Esophagus squamous epithelium (tissue), 5 donors: ENCODE results near the gene ADAM33. TPM values are rescaled to one million over a fixed set of nuclear protein-coding genes. Genes with fewer than 3 reads are reported as not detected.

Experiments
- DNase-seq: peaks from one replicate; lab custom pipeline; 2025; lab: John Stamatoyannopoulos, UW
- H3K27ac ChIP-seq, 4 donors: fragments of 200-600 bp; sonication (generic); one replicate each; pipeline ENCODE4 v1.5.1; 2016 to 2019; ENCODE audit warnings: mild to moderate bottlenecking in 1 of 4
- H3K27me3 ChIP-seq, 4 donors: fragments of 200-600 bp; sonication (generic); 1 replicate in 3 of 4; 2 replicates in 1 of 4; pipeline versions ENCODE4 v1.5.1 to v1.6.0; 2017 to 2021; ENCODE audit warnings: antibody characterized with exemption in 1 of 4
- H3K36me3 ChIP-seq, 3 donors: fragments of 200-600 bp; sonication (generic); one replicate each; pipeline ENCODE4 v1.5.1; 2016 to 2019
- H3K4me1 ChIP-seq, 3 donors: fragments of 200-600 bp; sonication (generic); one replicate each; pipeline ENCODE4 v1.5.1; 2017 to 2019
- H3K4me3 ChIP-seq, 4 donors: fragments of 200-600 bp; sonication (generic); 1 replicate in 3 of 4; 2 replicates in 1 of 4; pipeline ENCODE4 v1.5.1; 2016 to 2019; ENCODE audit warnings: mild to moderate bottlenecking in 2 of 4, moderate library complexity in 1 of 4
- H3K9me3 ChIP-seq, 3 donors: fragments of 200-600 bp; sonication (generic); one replicate each; pipeline ENCODE4 v1.5.1; 2016 to 2019
- POLR2A ChIP-seq, 4 donors: fragments of 450-650 bp; IDR thresholded peaks; one replicate each; pipeline ENCODE4 v1.6.1; 2017; ENCODE audit warnings: antibody characterized with exemption in 4 of 4, mild to moderate bottlenecking in 4 of 4, moderate library complexity in 3 of 4
- WGBS, 2 donors: methylation state at CpG; one replicate each; pipeline ENCODE4 v1.1.5; 2018; 5-methylcytosine and 5-hydroxymethylcytosine counted together
- intact Hi-C: fragments of 100-400 bp; cut with DNase I; formaldehyde crosslinking; loops from one replicate; pipeline ENCODE4 v1.15.0; 2022
- total RNA-seq, 4 donors: library from RNA; depleted of rRNA; stranded (reverse); fragments of >200 nt; gene quantifications; one replicate each; pipeline ENCODE4 v1.1.0, GENCODE V29; 2016
- TF ChIP-seq, protein P1 (sequence below), 6 experiments: fragments of 450-650 bp in 4 of 6; fragments of 200-600 bp in 2 of 6; sonication (generic) in 2 of 6; IDR thresholded peaks; one replicate each; pipeline ENCODE4 v1.5.1; 2016 to 2019; ENCODE audit warnings: antibody characterized with exemption in 6 of 6, mild to moderate bottlenecking in 4 of 6, moderate library complexity in 4 of 6
- donor health status: DM: yes; HTN: yes; CAD: no.

ADAM33 gene
- total RNA-seq, 4 donors from 2014 or later, result 2.4 to 27.7 (median 6.4) TPM

- no peaks in the 10 kb centered on the region for H3K4me1 ChIP-seq
- no peak for TF ChIP-seq POLR2A (IDR thresholded peaks at IDR 0.05)
- TF ChIP-seq, protein P1, sequence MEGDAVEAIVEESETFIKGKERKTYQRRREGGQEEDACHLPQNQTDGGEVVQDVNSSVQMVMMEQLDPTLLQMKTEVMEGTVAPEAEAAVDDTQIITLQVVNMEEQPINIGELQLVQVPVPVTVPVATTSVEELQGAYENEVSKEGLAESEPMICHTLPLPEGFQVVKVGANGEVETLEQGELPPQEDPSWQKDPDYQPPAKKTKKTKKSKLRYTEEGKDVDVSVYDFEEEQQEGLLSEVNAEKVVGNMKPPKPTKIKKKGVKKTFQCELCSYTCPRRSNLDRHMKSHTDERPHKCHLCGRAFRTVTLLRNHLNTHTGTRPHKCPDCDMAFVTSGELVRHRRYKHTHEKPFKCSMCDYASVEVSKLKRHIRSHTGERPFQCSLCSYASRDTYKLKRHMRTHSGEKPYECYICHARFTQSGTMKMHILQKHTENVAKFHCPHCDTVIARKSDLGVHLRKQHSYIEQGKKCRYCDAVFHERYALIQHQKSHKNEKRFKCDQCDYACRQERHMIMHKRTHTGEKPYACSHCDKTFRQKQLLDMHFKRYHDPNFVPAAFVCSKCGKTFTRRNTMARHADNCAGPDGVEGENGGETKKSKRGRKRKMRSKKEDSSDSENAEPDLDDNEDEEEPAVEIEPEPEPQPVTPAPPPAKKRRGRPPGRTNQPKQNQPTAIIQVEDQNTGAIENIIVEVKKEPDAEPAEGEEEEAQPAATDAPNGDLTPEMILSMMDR (IDR thresholded peaks at IDR 0.05), result no peak
- H3K27me3 ChIP-seq, result no peaks in the 10 kb centered on the region
- H3K36me3 ChIP-seq, result no peaks in the 10 kb centered on the region
- no peak for DNase-seq
- no peak overlapping the region for H3K27ac ChIP-seq
- intact Hi-C loops, result no loop called here
- no peak overlapping the region for H3K4me3 ChIP-seq
- no peaks in the 10 kb centered on the region for H3K9me3 ChIP-seq
- 93 to 100% methylated on average over 1 to 3 of the region's 13 CpGs for WGBS, 2 donors
Measured at GRCh38 chr20:3693376-3693775, 11.6 kb upstream of the ADAM33 start.

- Histone ChIP-seq H3K36me3 (no peaks in the 10 kb centered on the region), H3K9me3 (no peaks in the 10 kb centered on the region), H3K4me3 (no peak overlapping the region), H3K4me1 (peaks cover 0 to 2% (median 0%) of the 10 kb centered on the region in 3 donors), H3K27ac (no peak overlapping the region), H3K27me3 (no peaks in the 10 kb centered on the region)
- intact Hi-C loops, result no loop called here
- DNase-seq, result no peak
- no CpG with 5 or more reads among the region's 23 CpGs for WGBS, 2 donors
- no peak for TF ChIP-seq POLR2A (IDR thresholded peaks at IDR 0.05)
- TF ChIP-seq, protein P1 (IDR thresholded peaks at IDR 0.05), result no peak
Measured at GRCh38 chr20:3692706-3693294, 11.0 kb upstream of the ADAM33 start.

DNA sequence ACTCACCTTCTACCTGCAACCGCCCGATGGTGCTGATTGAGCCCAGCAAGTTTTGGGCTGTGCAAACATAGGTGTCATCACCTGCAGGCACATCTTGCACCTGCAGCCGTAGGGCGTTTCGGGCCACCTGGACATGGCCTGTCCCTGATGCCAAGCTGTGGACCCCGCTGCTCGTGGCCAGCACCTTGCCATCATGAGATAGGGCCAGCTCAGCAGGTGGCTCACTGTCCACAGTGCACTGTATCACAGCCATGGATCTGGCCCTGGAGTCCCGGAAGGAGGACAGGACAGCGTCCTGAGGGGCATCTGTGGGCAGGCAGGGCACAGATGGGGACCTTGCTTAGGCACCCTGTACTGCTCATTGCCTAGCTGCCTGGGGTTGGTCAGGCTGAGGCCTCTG is 10.1 kb upstream of the ADAM33 start:
- Histone ChIP-seq H3K27me3 (no peaks in the 10 kb centered on the region), H3K36me3 (no peaks in the 10 kb centered on the region), H3K4me3 (no peak overlapping the region), H3K4me1 (peaks cover 6 to 11% (median 7%) of the 10 kb centered on the region in 3 donors), H3K27ac (no peak overlapping the region), H3K9me3 (no peaks in the 10 kb centered on the region)
- TF ChIP-seq, protein P1 (IDR thresholded peaks at IDR 0.05), result no peak
- no peak for TF ChIP-seq POLR2A (IDR thresholded peaks at IDR 0.05)
- WGBS, 2 donors, result no CpG with 5 or more reads among the region's 9 CpGs
- no peak for DNase-seq
- intact Hi-C loops, result no loop called here

GRCh38 chr20:3691306-3691705 is 9.5 kb upstream of the ADAM33 start:
- no peak for TF ChIP-seq POLR2A (IDR thresholded peaks at IDR 0.05)
- TF ChIP-seq, protein P1 (IDR thresholded peaks at IDR 0.05), result no peak
- 75 to 85% methylated on average over 4 to 9 of the region's 16 CpGs for WGBS, 2 donors
- Histone ChIP-seq H3K27ac (no peak overlapping the region), H3K4me3 (no peak overlapping the region), H3K9me3 (no peaks in the 10 kb centered on the region), H3K4me1 (peaks cover 12 to 17% (median 13%) of the 10 kb centered on the region in 3 donors), H3K27me3 (no peaks in the 10 kb centered on the region), H3K36me3 (no peaks in the 10 kb centered on the region)
- intact Hi-C loops, result no loop called here
- DNase-seq, result no peak

- H3K9me3 ChIP-seq, result no peaks in the 10 kb centered on the region
- no peak overlapping the region for H3K27ac ChIP-seq
- peaks cover 13 to 18% (median 14%) of the 10 kb centered on the region in 3 donors for H3K4me1 ChIP-seq
- no peak for DNase-seq
- no peaks in the 10 kb centered on the region for H3K36me3 ChIP-seq
- intact Hi-C loops, result no loop called here
- H3K4me3 ChIP-seq, result no peak overlapping the region
- no peaks in the 10 kb centered on the region for H3K27me3 ChIP-seq
- 89 to 93% methylated on average over 2 to 3 of the region's 3 CpGs for WGBS, 2 donors
- TF ChIP-seq, protein P1 (IDR thresholded peaks at IDR 0.05), result no peak
- no peak for TF ChIP-seq POLR2A (IDR thresholded peaks at IDR 0.05)
Measured at GRCh38 chr20:3690413-3690812, 8.6 kb upstream of the ADAM33 start.
